ENCODE measurements around the gene SERPINB8.

DNA sequence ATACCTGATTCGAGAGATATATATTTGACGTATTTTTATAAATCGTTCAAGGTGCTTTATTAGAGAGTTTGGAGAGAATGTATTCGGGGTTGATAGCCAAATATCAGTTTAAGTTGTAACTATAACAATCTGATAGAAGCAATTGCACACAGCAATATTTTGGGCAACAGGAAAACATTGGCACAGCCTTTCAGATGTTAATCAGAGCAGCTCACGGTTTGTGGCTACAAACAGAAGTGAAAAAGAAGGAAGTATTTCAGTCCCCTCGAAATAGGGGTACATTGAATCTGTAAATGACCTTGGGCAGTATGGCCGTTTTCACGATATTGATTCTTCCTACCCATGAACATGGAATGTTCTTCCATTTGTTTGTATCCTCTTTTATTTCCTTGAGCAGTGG is 41.5 kb upstream of the SERPINB8 start:
- TF ChIP-seq, protein P1, sequence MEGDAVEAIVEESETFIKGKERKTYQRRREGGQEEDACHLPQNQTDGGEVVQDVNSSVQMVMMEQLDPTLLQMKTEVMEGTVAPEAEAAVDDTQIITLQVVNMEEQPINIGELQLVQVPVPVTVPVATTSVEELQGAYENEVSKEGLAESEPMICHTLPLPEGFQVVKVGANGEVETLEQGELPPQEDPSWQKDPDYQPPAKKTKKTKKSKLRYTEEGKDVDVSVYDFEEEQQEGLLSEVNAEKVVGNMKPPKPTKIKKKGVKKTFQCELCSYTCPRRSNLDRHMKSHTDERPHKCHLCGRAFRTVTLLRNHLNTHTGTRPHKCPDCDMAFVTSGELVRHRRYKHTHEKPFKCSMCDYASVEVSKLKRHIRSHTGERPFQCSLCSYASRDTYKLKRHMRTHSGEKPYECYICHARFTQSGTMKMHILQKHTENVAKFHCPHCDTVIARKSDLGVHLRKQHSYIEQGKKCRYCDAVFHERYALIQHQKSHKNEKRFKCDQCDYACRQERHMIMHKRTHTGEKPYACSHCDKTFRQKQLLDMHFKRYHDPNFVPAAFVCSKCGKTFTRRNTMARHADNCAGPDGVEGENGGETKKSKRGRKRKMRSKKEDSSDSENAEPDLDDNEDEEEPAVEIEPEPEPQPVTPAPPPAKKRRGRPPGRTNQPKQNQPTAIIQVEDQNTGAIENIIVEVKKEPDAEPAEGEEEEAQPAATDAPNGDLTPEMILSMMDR (IDR thresholded peaks at IDR 0.05): no peak
- TF ChIP-seq POLR2AphosphoS5 (IDR thresholded peaks at IDR 0.05): no peak
- TF ChIP-seq POLR2A (IDR thresholded peaks at IDR 0.05): no peak
- TF ChIP-seq EP300 (IDR thresholded peaks at IDR 0.05): no peak
